ENCODE data around the gene PARP1. TPM values are rescaled to one million over a fixed set of nuclear protein-coding genes. Genes with fewer than 3 reads are reported as not detected.

PARP1 gene
- total RNA-seq, 1 donor from 2014 or later = 190 TPM

DNA sequence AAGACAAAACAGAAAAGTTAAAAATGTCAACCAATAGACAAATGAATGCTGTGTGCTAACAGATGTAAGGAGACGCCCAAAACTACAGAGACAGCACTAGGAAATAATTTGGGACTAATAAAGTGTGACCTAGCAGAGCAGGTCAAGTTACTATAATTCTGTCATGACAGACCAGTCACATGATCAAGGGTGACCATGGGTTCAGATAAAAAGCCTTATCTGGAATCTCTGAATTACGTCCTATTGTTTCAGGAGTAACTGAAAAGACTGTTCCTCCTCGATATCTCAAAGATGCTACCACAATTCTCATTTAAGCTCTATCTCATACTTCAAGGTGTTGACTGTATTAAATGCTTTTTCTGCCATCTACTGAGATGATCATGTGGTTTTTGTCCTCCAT is 31.6 kb downstream of the PARP1 start:
- H3K4me3 ChIP-seq (ENCODE audit: low read depth, low read length) = no peak overlapping the region
- DNase-seq (ENCODE audit: low read depth) = no peak
- TF ChIP-seq, protein P1, sequence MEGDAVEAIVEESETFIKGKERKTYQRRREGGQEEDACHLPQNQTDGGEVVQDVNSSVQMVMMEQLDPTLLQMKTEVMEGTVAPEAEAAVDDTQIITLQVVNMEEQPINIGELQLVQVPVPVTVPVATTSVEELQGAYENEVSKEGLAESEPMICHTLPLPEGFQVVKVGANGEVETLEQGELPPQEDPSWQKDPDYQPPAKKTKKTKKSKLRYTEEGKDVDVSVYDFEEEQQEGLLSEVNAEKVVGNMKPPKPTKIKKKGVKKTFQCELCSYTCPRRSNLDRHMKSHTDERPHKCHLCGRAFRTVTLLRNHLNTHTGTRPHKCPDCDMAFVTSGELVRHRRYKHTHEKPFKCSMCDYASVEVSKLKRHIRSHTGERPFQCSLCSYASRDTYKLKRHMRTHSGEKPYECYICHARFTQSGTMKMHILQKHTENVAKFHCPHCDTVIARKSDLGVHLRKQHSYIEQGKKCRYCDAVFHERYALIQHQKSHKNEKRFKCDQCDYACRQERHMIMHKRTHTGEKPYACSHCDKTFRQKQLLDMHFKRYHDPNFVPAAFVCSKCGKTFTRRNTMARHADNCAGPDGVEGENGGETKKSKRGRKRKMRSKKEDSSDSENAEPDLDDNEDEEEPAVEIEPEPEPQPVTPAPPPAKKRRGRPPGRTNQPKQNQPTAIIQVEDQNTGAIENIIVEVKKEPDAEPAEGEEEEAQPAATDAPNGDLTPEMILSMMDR (conservative IDR thresholded peaks at IDR 0.05; ENCODE audit: low read depth, low read length) = no peak

DNA sequence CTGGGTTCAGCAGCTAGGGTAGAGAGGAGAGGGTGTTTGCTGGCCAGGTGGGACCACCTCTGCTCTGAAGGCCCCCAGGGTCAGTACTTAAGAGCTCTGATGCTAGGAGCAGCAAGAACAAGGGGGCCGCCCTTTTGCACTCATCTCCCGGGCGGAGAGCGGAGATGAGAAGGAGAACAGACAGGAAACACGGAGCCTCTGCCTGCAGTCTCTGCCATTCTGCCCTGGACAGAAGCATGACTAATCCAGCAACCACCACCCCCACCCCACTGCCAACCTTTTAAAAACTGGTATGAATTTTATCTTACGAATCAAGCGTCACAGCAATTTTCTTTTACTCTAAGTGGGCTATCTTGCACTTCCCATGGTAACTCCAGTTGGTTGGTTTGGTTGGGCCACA is 34.5 kb downstream of the PARP1 start:
- TF ChIP-seq, protein P1 (conservative IDR thresholded peaks at IDR 0.05; ENCODE audit: low read depth, low read length) = no peak
- no peak for DNase-seq (ENCODE audit: low read depth)
- no peak overlapping the region for H3K4me3 ChIP-seq (ENCODE audit: low read depth, low read length)

DNA sequence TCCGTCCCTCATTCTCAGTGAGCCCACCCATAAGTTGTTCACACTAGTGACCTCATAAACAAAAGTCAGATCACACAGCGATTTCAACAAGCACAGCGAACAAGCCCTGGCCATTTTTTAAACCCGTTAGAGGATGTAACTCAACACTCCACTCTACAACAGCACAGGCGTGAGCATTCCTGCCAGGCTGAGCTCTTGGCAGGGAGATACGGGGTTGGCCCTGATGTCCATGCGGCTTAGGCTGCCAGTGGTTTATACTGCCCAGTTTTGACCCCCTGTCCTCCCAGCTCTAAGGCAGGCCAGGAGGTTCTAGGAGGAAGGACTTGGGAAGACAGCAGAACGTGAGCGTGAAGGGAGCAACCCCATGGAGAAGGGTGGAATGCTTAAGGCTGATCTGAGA is 35.0 kb downstream of the PARP1 start:
- TF ChIP-seq, protein P1 (conservative IDR thresholded peaks at IDR 0.05; ENCODE audit: low read depth, low read length) = no peak
- DNase-seq (ENCODE audit: low read depth) = no peak
- no peak overlapping the region for H3K4me3 ChIP-seq (ENCODE audit: low read depth, low read length)

DNA sequence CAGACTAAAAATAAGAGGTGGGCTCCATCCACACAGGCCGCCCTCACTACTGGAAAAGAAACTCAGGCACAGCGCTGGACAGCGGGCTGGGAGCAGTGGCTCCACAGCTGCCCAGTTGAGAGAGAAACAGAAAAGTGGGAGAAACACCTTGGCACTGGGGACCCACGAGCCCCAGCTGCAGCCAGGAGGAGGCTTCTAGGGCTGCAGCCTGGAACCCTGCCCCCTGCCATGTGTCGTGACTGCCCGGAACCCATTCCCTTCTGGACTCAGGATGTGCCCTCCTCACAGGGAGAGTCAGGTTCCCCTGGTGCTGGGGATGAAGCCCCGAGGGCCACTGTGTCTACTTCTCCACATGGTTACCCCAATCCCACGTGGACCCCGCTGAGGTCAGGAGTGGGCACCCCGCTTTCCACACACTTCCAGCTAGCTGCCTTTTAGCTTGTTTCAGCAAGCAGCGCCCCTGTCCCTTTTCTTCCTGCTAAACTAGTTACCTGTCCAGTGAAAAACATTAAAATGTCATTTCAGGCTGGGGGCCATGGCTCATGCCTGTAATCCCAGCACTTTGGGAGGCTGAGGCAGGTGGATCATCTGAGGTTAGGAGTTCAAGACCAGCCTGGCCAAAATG is 35.9 kb downstream of the PARP1 start:
- no peak overlapping the region for H3K4me3 ChIP-seq (ENCODE audit: low read depth, low read length)
- no peak for DNase-seq (ENCODE audit: low read depth)
- TF ChIP-seq, protein P1 (conservative IDR thresholded peaks at IDR 0.05; ENCODE audit: low read depth, low read length) = no peak

DNA sequence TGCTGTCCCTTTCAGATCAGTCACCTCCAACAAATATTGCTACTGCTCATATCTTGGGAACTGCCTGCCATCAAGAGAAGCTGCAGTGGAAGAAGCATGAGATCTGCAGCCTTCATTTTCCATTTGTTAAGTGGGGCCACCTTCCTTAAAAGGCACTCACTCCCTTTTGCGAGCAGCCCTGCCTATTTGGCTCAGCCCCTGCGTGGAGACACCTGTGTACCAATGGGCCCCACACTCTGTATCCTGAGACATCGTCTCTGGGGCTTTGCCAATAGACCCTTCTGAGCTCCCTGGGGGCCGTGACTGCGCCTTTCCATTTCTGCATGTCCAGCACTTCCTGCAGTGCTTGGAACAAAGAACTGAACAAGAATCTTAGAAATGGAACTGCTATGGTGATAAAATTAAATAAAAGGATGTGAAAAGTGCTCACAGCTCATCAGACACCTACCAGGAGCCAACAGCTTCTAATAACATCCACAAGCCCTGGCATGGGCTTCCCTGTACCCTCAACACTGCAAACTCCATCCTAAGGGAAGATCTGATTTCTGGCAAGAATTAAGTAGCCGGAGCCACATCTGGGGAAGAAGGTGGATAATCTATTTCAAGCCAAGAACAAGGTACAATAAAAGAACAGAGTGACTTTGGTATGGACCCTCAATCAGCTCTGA is 36.7 kb downstream of the PARP1 start:
- no peak overlapping the region for H3K4me3 ChIP-seq (ENCODE audit: low read depth, low read length)
- TF ChIP-seq, protein P1 (conservative IDR thresholded peaks at IDR 0.05; ENCODE audit: low read depth, low read length) = no peak
- DNase-seq (ENCODE audit: low read depth) = no peak

DNA sequence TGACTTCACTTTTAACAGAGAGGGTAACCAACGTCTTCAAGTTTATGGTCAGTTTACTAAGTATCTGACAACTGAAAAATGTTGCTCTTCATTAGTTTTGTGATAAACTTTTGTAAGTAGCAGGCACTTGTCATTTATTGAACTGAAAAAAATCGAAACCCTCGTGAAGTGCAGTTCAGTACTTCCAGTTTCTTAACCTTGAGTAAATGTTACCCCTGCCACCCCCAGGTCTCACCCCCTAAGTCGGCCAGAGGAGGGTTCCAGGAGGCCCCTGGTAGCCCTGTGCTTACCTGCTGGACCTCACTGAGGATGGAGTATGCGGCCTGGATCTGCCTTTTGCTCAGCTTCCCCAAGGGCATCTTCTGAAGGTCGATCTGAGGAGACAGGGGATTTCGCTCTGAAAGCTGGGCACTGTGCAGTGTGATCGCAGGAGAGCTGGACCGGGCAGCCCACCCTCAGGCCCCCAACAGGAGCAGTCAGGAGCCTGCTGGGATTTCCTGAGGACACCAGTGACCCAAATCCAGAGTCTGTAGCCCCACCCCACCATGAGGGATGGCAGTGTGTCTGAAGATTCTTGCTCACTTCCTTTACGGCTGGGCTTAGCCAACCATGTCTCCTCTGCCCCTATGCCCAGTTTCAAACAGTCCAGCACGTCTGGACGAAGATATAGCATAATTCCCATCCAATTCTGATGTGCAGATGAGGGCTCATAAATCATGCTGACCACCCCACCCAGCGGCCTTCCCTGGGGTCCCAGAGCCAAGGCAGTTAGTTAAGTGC is 37.6 kb downstream of the PARP1 start:
- DNase-seq (ENCODE audit: low read depth) = no peak
- TF ChIP-seq, protein P1 (conservative IDR thresholded peaks at IDR 0.05; ENCODE audit: low read depth, low read length) = no peak
- no peak overlapping the region for H3K4me3 ChIP-seq (ENCODE audit: low read depth, low read length)

All from epithelial cell of proximal tubule (primary cell).